GM12878 (cell line): ENCODE results near the gene ARHGEF10L. TPM values are rescaled to one million over a fixed set of nuclear protein-coding genes. Genes with fewer than 3 reads are reported as not detected.

Experiments
- ATAC-seq: fragments of 200-7000 bp; cut with Tn5 transposase; 3 replicates; pipeline ENCODE4 v1.9.1; 2020; ENCODE audit warnings: mild to moderate bottlenecking, moderate library complexity
- BruUV-seq: library from RNA; stranded (reverse); fragments of 400-500 nt; replicated peaks from 2 replicates; lab custom pipeline; 2021; lab: Mats Ljungman, UMichigan
- CTCF ChIA-PET: fragments of 300-600 bp; sonication (Branson Sonifier 250); formaldehyde crosslinking; extraction: SDS; loops from one replicate; lab custom pipeline; 2021; ENCODE audit warnings: inconsistent platforms; lab: Yijun Ruan, JAX
- POLR2A ChIA-PET: fragments of 350-600 bp; formaldehyde crosslinking; extraction: SDS; loops from one replicate; lab custom pipeline; 2021; ENCODE audit warnings: inconsistent platforms; lab: Charles Lee
- RAD21 ChIA-PET: fragments of 300-600 bp; sonication (Branson Sonifier 250); formaldehyde crosslinking; loops from one replicate; lab custom pipeline; 2023; ENCODE audit warnings: antibody characterized with exemption; ENCODE audit not compliant: unreplicated experiment; lab: Charles Lee
- SMC1A ChIA-PET: fragments of 300-600 bp; sonication (Branson Sonifier 250); formaldehyde crosslinking; loops from one replicate; lab custom pipeline; 2023; ENCODE audit not compliant: unreplicated experiment, uncharacterized antibody; lab: Charles Lee
- DNase-seq: peaks from one replicate; pipeline ENCODE4 v3.0.0-alpha.2; 2011; ENCODE audit warnings: low read depth, low spot score
- FAIRE-seq: peaks from 3 replicates; lab custom pipeline; 2011; peaks lifted over from hg19 to GRCh38; lab: Jason Lieb, UNC
- H2AFZ ChIP-seq: 2 replicates; pipeline ENCODE4 v1.6.0; 2011; ENCODE audit warnings: low read depth, low read length, control low read depth; ENCODE audit not compliant: control insufficient read depth
- H3K27ac ChIP-seq: 2 replicates; pipeline ENCODE4 v1.5.1; 2011; ENCODE audit warnings: control low read depth; ENCODE audit not compliant: control insufficient read depth, insufficient read depth
- H3K27me3 ChIP-seq, 2 experiments: replicated peaks in 1 of 2; 2 replicates each; pipeline versions ENCODE4 v1.6.0 to v1.6.1; 2011; ENCODE audit warnings: low read length in 1 of 2; ENCODE audit not compliant: control insufficient read depth in 2 of 2, insufficient read depth in 2 of 2
- H3K36me3 ChIP-seq, 2 experiments: 2 replicates each; pipeline ENCODE4 v1.5.1; 2011; ENCODE audit warnings: low read length in 1 of 2; ENCODE audit not compliant: control insufficient read depth in 2 of 2, insufficient read depth in 2 of 2
- H3K4me1 ChIP-seq: 2 replicates; pipeline ENCODE4 v1.6.1; 2011; ENCODE audit warnings: mild to moderate bottlenecking, low read length, moderate library complexity, mixed read lengths; ENCODE audit not compliant: control insufficient read depth, insufficient read depth
- H3K4me2 ChIP-seq: 2 replicates; pipeline ENCODE4 v1.6.0; 2011; ENCODE audit warnings: control low read depth; ENCODE audit not compliant: control insufficient read depth, insufficient read depth
- H3K4me3 ChIP-seq: fragments of 200-600 bp; sonication (generic); 2 replicates; pipeline ENCODE4 v1.5.1; 2016
- H3K79me2 ChIP-seq: 2 replicates; pipeline ENCODE4 v1.6.0; 2011; ENCODE audit warnings: low read length; ENCODE audit not compliant: control insufficient read depth, insufficient read depth
- H3K9ac ChIP-seq: 2 replicates; pipeline ENCODE4 v1.8.0; 2011; ENCODE audit warnings: low read length, control low read depth, mixed read lengths; ENCODE audit not compliant: control insufficient read depth, insufficient read depth
- H3K9me3 ChIP-seq: replicated peaks from 3 replicates; pipeline ENCODE4 v1.5.1; 2011; ENCODE audit warnings: mild to moderate bottlenecking, low read length; ENCODE audit not compliant: control insufficient read depth, insufficient read depth
- H4K20me1 ChIP-seq: 2 replicates; pipeline ENCODE4 v1.6.0; 2011; ENCODE audit not compliant: control insufficient read depth, insufficient read depth
- ATF7 ChIP-seq: fragments of 450-650 bp; IDR thresholded peaks from 2 replicates; pipeline ENCODE4 v1.6.1; 2016; ENCODE audit warnings: low read depth, mild to moderate bottlenecking
- CBFB ChIP-seq: IDR thresholded peaks from 2 replicates; pipeline ENCODE4 v1.6.1; 2016; ENCODE audit warnings: antibody characterized with exemption, low read depth
- EED ChIP-seq: sonication (generic); IDR thresholded peaks from 2 replicates; pipeline ENCODE4 v1.6.1; 2016; ENCODE audit warnings: antibody characterized with exemption, low read depth
- HDAC2 ChIP-seq: fragments of 200-600 bp; sonication (generic); IDR thresholded peaks from 2 replicates; pipeline ENCODE4 v1.6.1; 2017
- MTA3 ChIP-seq: IDR thresholded peaks from 2 replicates; pipeline ENCODE4 v1.6.1; 2012; ENCODE audit warnings: low read length, inconsistent platforms, borderline replicate concordance
- NFIC ChIP-seq: IDR thresholded peaks from 2 replicates; pipeline ENCODE4 v1.6.1; 2012; ENCODE audit warnings: low read depth, mild to moderate bottlenecking, inconsistent platforms, low read length, moderate library complexity
- NKRF ChIP-seq: fragments of 450-650 bp; conservative IDR thresholded peaks from 2 replicates; pipeline ENCODE4 v1.6.1; 2017; ENCODE audit warnings: mild to moderate bottlenecking, moderate library complexity
- NR2C2 ChIP-seq: IDR thresholded peaks from 2 replicates; pipeline ENCODE4 v1.6.1; 2011; ENCODE audit warnings: borderline replicate concordance, low read depth; ENCODE audit not compliant: control insufficient read depth, insufficient read length
- PKNOX1 ChIP-seq: fragments of 450-650 bp; IDR thresholded peaks from 2 replicates; pipeline ENCODE4 v1.6.1; 2016; ENCODE audit warnings: mild to moderate bottlenecking
- RBBP5 ChIP-seq: fragments of 200-600 bp; sonication (generic); conservative IDR thresholded peaks from 2 replicates; pipeline ENCODE4 v1.6.1; 2016
- RCOR1 ChIP-seq: conservative IDR thresholded peaks from 2 replicates; pipeline ENCODE4 v1.6.1; 2012; ENCODE audit warnings: low read depth, low read length, improper control_type of control experiment
- SMC3 ChIP-seq: IDR thresholded peaks from 2 replicates; pipeline ENCODE4 v1.6.1; 2011; ENCODE audit warnings: low read length, improper control_type of control experiment, borderline replicate concordance
- SREBF1 ChIP-seq: IDR thresholded peaks from 2 replicates; pipeline ENCODE4 v1.6.1; 2012; ENCODE audit warnings: mild to moderate bottlenecking, low read length
- TCF12 ChIP-seq: IDR thresholded peaks from 2 replicates; pipeline ENCODE4 v1.6.1; 2011; ENCODE audit warnings: low read depth, mild to moderate bottlenecking, low read length
- ZBED1 ChIP-seq: IDR thresholded peaks from 2 replicates; pipeline ENCODE4 v1.6.1; 2016; ENCODE audit warnings: borderline replicate concordance
- ZNF207 ChIP-seq: fragments of 450-650 bp; IDR thresholded peaks from 2 replicates; pipeline ENCODE4 v1.6.1; 2014; ENCODE audit warnings: antibody characterized with exemption, mild to moderate bottlenecking, borderline replicate concordance
- ZNF24 ChIP-seq: fragments of 450-650 bp; IDR thresholded peaks from 2 replicates; pipeline ENCODE4 v1.6.1; 2017; ENCODE audit warnings: antibody characterized with exemption, mild to moderate bottlenecking
- ZZZ3 ChIP-seq: IDR thresholded peaks from 2 replicates; pipeline ENCODE4 v1.6.1; 2011; ENCODE audit warnings: low read depth; ENCODE audit not compliant: control insufficient read depth, insufficient read length
- WGBS: methylation state at CpG from one replicate; pipeline ENCODE4 v1.1.6; 2016; ENCODE audit warnings: low lambda C conversion rate; ENCODE audit not compliant: insufficient replicate concordance, insufficient coverage; ENCODE audit errors: missing lambda C conversion rate; 5-methylcytosine and 5-hydroxymethylcytosine counted together
- in situ Hi-C: fragments of 300-500 bp; cut with MboI; formaldehyde crosslinking; loops from 9 replicates; pipeline ENCODE4 v1.14.3; 2018; ENCODE audit warnings: mixed read lengths
- intact Hi-C: fragments of 100-400 bp; cut with micrococcal nuclease; formaldehyde crosslinking; loops from one replicate; pipeline ENCODE4 v1.14.2; 2022; ENCODE audit not compliant: unreplicated experiment
- polyA plus RNA-seq, 11 experiments: library from polyadenylated mRNA; depleted of rRNA in 4 of 11; unstranded in 6 of 11; stranded (reverse) in 5 of 11; fragments of >200 nt; fragmentation: Nextera tagmentation in 4 of 11; fragmentation: Illumina TruSeq in 1 of 11; extraction: Ambion mirVana in 4 of 11; extraction: Trizol in 1 of 11; gene quantifications; 1 replicate in 1 of 11; 2 replicates in 10 of 11; pipeline versions ENCODE4 v1.2.1 to v1.2.3, GENCODE V29; 2011 to 2016; ENCODE audit warnings: inconsistent platforms in 2 of 11, missing spikeins in 2 of 11, low read depth in 1 of 11
- total RNA-seq, 4 experiments: library from RNA; depleted of rRNA in 3 of 4; stranded (reverse); fragments of >200 nt in 3 of 4; fragmentation: Illumina TruSeq in 1 of 4; extraction: Trizol in 1 of 4; gene quantifications; 2 replicates each; pipeline versions ENCODE4 v1.2.1 to v1.2.3, GENCODE V29; 2013 to 2021

The ARHGEF10L gene
- total and polyA plus RNA-seq, 10 of the 15 experiments (the other 5 are each of a cell fraction or from before 2014, with no cell fraction given): 0.05 to 0.94 (median 0.28) TPM; not detected in 2

GRCh38 chr1:17574516-17574915, 35.0 kb downstream of the ARHGEF10L start (continued):
- no peak for TF ChIP-seq EED
- no peak for TF ChIP-seq HDAC2

GRCh38 chr1:17575797-17576518, 36.5 kb downstream of the ARHGEF10L start:
- ChIA-PET RAD21 (interaction anchor here (1.2 to 3.3 kb wide), 3 partner anchors 14 to 30 kb away, joined by 3 to 24 read pairs (median 4); no protein-coding TSS in a partner anchor), SMC1A (interaction anchor here (0.7 to 2.2 kb wide), 6 partner anchors 19 to 74 kb away, joined by 3 to 7 read pairs (median 4); no protein-coding TSS in a partner anchor), CTCF (interaction anchor here (0.8 to 3.9 kb wide), 7 partner anchors 9 to 74 kb away, joined by 3 to 29 read pairs (median 7); no protein-coding TSS in a partner anchor), POLR2A (interaction anchor here (0.6 kb wide), 1 partner anchor 21 kb away, joined by 3 read pairs; no protein-coding TSS in a partner anchor)
- Histone ChIP-seq H3K36me3 (no peaks in the 10 kb centered on the region), H3K79me2 (no peaks in the 10 kb centered on the region), H4K20me1 (no peaks in the 10 kb centered on the region), H3K4me3 (no peak overlapping the region), H3K4me2 (no peak overlapping the region), H3K4me1 (no peaks in the 10 kb centered on the region), H2AFZ (no peak overlapping the region), H3K9ac (no peak overlapping the region), H3K27me3 (no peaks in the 10 kb centered on the region), H3K27ac (no peak overlapping the region), H3K9me3 (no peaks in the 10 kb centered on the region)
- DNase-seq (no peak), ATAC-seq (peak; percentile 35; the same call in 2 of the 3 replicates), FAIRE-seq (no peak)
- no peak for TF ChIP-seq RBBP5
- no peak for TF ChIP-seq ATF7
- TF ChIP-seq NFIC: no peak
- TF ChIP-seq ZBED1: no peak
- no peak for TF ChIP-seq CBFB
- TF ChIP-seq SMC3: no peak
- TF ChIP-seq RCOR1: no peak
- TF ChIP-seq NKRF: no peak
- no peak for TF ChIP-seq SREBF1
- TF ChIP-seq TCF12: no peak
- TF ChIP-seq ZNF207: no peak
- TF ChIP-seq PKNOX1: no peak
- TF ChIP-seq MTA3: no peak
- no peak for TF ChIP-seq NR2C2
- no peak for TF ChIP-seq ZNF24
- no peak for TF ChIP-seq ZZZ3
- no TSS peak for BruUV-seq
- intact Hi-C loops (no loop called here), in situ Hi-C loops (no loop called here)
- WGBS: 20% methylated on average over 14 of the region's 15 CpGs
